OCI-LY3 (cell line): ENCODE measurements around the gene QRSL1.

ENCODE experiments used
- H2AFZ ChIP-seq: fragments of 200-600, 300-600 bp; shearing (Covaris generic); 2 replicates; pipeline ENCODE4 v1.6.0; 2014; ENCODE audit warnings: antibody characterized with exemption, low read depth, low read length
- H3K27ac ChIP-seq: fragments of 200-600, 300-600 bp; sonication (generic); 2 replicates; pipeline ENCODE4 v1.5.1; 2014; ENCODE audit warnings: mild to moderate bottlenecking, low read length, moderate library complexity, mixed read lengths
- H3K27me3 ChIP-seq: fragments of 200-600, 300-600 bp; sonication (generic); 2 replicates; pipeline ENCODE4 v1.6.1; 2014; ENCODE audit warnings: low read depth, low read length, mixed read lengths
- H3K36me3 ChIP-seq: fragments of 200-600, 300-600 bp; sonication (generic); replicated peaks from 2 replicates; pipeline ENCODE3; 2014; ENCODE audit warnings: low read depth, low read length, mixed read lengths
- H3K4me1 ChIP-seq: fragments of 300-600, 200-600 bp; sonication (generic); 2 replicates; pipeline ENCODE4 v1.6.1; 2014; ENCODE audit warnings: low read length, mixed read lengths
- H3K4me2 ChIP-seq: fragments of 200-600, 300-600 bp; sonication (generic); 2 replicates; pipeline ENCODE4 v1.6.1; 2014; ENCODE audit warnings: low read length, mixed read lengths
- H3K4me3 ChIP-seq: fragments of 300-600, 200-600 bp; sonication (generic); 2 replicates; pipeline ENCODE4 v1.5.1; 2014; ENCODE audit warnings: antibody characterized with exemption, mild to moderate bottlenecking, low read length, moderate library complexity
- H3K79me2 ChIP-seq: fragments of 300-600, 200-600 bp; shearing (Covaris generic); 2 replicates; pipeline ENCODE4 v1.6.1; 2014; ENCODE audit warnings: mild to moderate bottlenecking, low read length, mixed read lengths
- H3K9ac ChIP-seq: fragments of 300-600, 200-600 bp; shearing (Covaris generic); 2 replicates; pipeline ENCODE4 v1.6.0; 2014; ENCODE audit warnings: mild to moderate bottlenecking, low read length, moderate library complexity
- H3K9me3 ChIP-seq: fragments of 200-600, 300-600 bp; shearing (Covaris generic); 2 replicates; pipeline ENCODE4 v1.6.1; 2014; ENCODE audit warnings: low read length, mixed read lengths; ENCODE audit not compliant: insufficient read depth
- H4K20me1 ChIP-seq: fragments of 200-600, 300-600 bp; sonication (generic); 2 replicates; pipeline ENCODE4 v1.6.1; 2016; ENCODE audit warnings: low read length, mixed read lengths; ENCODE audit not compliant: insufficient read depth
- EZH2phosphoT487 ChIP-seq: fragments of 200-600 bp; shearing (Covaris generic); IDR thresholded peaks from 2 replicates; pipeline ENCODE4 v1.6.1; 2018; ENCODE audit warnings: antibody characterized with exemption, mixed run types, low read depth
- TF ChIP-seq, protein P1 (sequence below): fragments of 200-600, 300-600 bp; sonication (generic); IDR thresholded peaks from 2 replicates; pipeline ENCODE4 v1.5.1; 2014; ENCODE audit warnings: antibody characterized with exemption, low read length, low read depth

The QRSL1 gene

DNA sequence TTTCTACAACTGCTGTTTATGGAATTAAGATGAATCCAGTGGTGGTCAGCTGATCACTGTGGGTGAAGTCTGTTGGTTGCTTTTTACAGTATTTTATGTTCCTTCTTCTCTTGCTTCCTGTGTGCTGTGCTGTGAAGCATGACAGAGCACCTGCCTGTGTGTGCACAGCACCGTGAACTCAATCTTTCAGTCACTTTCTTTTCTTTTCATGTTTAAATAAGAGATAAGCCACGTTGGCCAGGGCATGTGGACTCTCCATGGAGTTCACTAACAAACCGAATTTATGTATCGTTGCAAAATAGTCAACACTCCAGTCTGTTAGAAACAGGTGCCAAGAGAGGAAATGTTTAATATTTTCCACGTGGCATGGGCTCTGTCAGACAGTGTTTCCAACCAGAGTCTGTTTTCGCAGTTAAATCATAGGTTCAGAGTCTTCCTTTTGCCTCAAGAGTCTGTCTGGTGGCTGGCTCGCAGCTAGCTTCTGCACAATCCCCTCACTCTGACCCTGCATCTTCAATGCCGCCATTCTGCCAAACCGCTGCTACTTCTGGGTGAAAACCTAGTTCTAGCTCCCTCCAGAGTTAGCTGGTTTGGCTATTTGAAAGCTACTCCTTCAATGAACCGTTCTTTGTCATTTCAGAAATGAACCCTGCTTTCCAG, 73.2 kb downstream of the QRSL1 start:
- Histone ChIP-seq H3K27me3 (no peaks in the 10 kb centered on the region), H3K27ac (peak overlapping the region; percentile 89), H3K4me3 (peak overlapping the region; percentile 68), H3K9me3 (peaks cover 39% of the 10 kb centered on the region; the same call in 1 of the 2 replicates), H3K4me2 (peak overlapping the region; percentile 84), H3K4me1 (peaks cover 26% of the 10 kb centered on the region), H3K79me2 (no peaks in the 10 kb centered on the region), H4K20me1 (no peaks in the 10 kb centered on the region), H3K9ac (peak overlapping the region; percentile 40), H3K36me3 (peaks cover 5% of the 10 kb centered on the region), H2AFZ (peak overlapping the region; percentile 71; the same call in 1 of the 2 replicates)
- TF ChIP-seq, protein P1, sequence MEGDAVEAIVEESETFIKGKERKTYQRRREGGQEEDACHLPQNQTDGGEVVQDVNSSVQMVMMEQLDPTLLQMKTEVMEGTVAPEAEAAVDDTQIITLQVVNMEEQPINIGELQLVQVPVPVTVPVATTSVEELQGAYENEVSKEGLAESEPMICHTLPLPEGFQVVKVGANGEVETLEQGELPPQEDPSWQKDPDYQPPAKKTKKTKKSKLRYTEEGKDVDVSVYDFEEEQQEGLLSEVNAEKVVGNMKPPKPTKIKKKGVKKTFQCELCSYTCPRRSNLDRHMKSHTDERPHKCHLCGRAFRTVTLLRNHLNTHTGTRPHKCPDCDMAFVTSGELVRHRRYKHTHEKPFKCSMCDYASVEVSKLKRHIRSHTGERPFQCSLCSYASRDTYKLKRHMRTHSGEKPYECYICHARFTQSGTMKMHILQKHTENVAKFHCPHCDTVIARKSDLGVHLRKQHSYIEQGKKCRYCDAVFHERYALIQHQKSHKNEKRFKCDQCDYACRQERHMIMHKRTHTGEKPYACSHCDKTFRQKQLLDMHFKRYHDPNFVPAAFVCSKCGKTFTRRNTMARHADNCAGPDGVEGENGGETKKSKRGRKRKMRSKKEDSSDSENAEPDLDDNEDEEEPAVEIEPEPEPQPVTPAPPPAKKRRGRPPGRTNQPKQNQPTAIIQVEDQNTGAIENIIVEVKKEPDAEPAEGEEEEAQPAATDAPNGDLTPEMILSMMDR, result no peak
- TF ChIP-seq EZH2phosphoT487, result no peak

GRCh38 chr6:106704327-106704726, 74.9 kb downstream of the QRSL1 start:
- H3K4me3 ChIP-seq, result no peak overlapping the region
- H3K36me3 ChIP-seq, result peaks cover 5% of the 10 kb centered on the region
- H3K4me1 ChIP-seq, result peaks cover 26% of the 10 kb centered on the region
- no peak overlapping the region for H3K9ac ChIP-seq
- H4K20me1 ChIP-seq, result no peaks in the 10 kb centered on the region
- H3K4me2 ChIP-seq, result no peak overlapping the region
- no peak overlapping the region for H2AFZ ChIP-seq
- no peaks in the 10 kb centered on the region for H3K27me3 ChIP-seq
- H3K9me3 ChIP-seq, result peaks cover 39% of the 10 kb centered on the region; the same call in 1 of the 2 replicates
- H3K79me2 ChIP-seq, result no peaks in the 10 kb centered on the region
- no peak overlapping the region for H3K27ac ChIP-seq
- TF ChIP-seq EZH2phosphoT487, result no peak

DNA sequence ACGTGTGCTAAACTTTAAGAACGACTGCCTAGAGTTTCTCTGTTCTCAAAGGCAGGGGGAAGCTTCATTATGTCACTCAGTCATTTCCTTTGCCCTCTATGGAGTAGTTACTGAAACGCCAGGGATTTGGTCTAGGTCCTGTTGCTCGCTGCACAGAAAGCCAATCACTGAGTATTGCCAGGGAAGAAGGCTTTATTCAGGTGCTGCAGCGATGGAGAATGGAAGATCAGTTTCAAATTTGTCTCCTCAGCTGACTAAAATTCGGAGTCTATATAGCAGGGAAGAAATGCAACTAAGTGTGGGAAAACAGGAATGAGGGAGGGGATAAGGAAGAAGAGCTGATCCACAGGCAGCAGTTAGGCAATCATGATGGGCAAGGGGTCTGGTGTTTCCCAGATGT, 75.8 kb downstream of the QRSL1 start:
- H4K20me1 ChIP-seq, result no peaks in the 10 kb centered on the region
- peaks cover 39% of the 10 kb centered on the region; the same call in 1 of the 2 replicates for H3K9me3 ChIP-seq
- no peak overlapping the region for H3K4me2 ChIP-seq
- no peaks in the 10 kb centered on the region for H3K27me3 ChIP-seq
- no peak overlapping the region for H3K9ac ChIP-seq
- TF ChIP-seq, protein P1, result no peak
- TF ChIP-seq EZH2phosphoT487, result no peak
- H3K4me1 ChIP-seq, result peaks cover 26% of the 10 kb centered on the region
- peaks cover 5% of the 10 kb centered on the region for H3K36me3 ChIP-seq
- no peaks in the 10 kb centered on the region for H3K79me2 ChIP-seq
- H3K27ac ChIP-seq, result no peak overlapping the region
- H3K4me3 ChIP-seq, result no peak overlapping the region
- H2AFZ ChIP-seq, result no peak overlapping the region

GRCh38 chr6:106710580-106710979, 81.2 kb downstream of the QRSL1 start:
- Histone ChIP-seq H3K9ac (no peak overlapping the region), H3K9me3 (peaks cover 7% of the 10 kb centered on the region; the same call in 1 of the 2 replicates), H3K27me3 (no peaks in the 10 kb centered on the region), H3K4me3 (no peak overlapping the region), H3K27ac (no peak overlapping the region), H3K4me1 (peaks cover 5% of the 10 kb centered on the region), H3K36me3 (peaks cover 2% of the 10 kb centered on the region), H4K20me1 (no peaks in the 10 kb centered on the region), H3K4me2 (no peak overlapping the region), H2AFZ (no peak overlapping the region), H3K79me2 (no peaks in the 10 kb centered on the region)
- no peak for TF ChIP-seq EZH2phosphoT487
- TF ChIP-seq, protein P1, result no peak
